Right kidney (tissue), 1 donor: ENCODE data around the gene TSEN34.
"Not testable (repeated sequence)": the region's sequence is repeated elsewhere in the genome, so short reads cannot be mapped to it uniquely, and the experiment has no call there.

Source experiments
- DNase-seq: peaks from one replicate; pipeline ENCODE4 v3.0.0-alpha.2; 2016

TSEN34 gene

DNA sequence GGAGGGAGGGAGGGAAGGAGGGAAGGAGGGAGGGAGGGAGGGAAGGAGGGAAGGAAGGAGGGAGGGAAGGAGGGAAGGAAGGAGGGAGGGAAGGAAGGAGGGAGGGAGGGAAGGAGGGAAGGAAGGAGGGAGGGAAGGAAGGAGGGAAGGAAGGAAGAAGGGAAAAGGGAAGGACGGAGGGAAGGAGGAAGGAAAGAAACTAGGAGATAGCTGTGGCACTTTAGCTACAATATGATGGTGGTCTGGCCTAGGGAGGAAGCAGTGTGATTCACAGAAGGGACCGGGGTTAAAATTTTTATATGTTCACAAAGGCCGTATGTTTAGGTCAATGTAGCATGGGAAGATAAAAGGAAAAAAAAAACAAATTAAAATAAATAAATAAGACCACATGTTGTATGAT, 9.2 kb upstream of the TSEN34 start:
- DNase-seq = not testable (repeated sequence)

DNA sequence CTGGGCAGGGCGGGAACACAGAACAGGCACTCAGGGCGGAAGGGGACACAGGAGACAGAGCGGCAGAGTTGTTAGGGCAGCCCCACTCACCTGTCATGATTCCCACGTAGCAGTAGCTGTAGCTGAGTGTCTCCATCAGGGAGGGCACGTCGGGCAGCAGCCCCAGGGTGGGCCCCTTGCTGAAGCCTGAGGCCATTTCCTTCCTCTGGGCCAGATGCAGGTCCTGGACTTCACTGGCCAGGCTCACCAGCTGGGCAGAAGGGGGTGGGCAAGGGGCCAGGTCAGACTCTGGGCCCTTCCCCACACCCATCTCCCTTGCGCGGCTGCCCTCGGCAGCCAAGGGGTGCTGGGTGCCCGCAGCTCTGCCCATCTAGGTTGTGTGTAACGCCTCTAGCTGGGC, 7.7 kb upstream of the TSEN34 start:
- no peak for DNase-seq

DNA sequence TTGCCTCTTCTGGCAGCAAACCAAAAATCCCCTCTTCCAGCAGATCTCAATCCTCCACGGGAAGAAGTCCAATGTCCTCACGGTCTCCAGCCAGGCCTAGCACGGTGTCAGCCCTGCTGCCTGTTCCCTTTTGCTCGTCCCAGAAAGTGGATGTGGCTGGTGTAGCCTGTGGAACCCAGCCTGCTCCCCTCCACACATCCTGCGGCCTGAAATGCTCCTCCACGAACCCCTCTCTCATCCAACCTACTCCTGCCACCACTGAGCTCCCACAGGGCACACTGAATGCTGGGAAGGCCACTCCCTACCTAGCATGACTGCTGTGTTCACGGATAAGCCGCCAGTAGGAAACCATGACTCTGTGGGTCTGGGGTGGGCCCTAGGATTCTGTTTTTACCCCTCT, 4.8 kb upstream of the TSEN34 start:
- no peak for DNase-seq

DNA sequence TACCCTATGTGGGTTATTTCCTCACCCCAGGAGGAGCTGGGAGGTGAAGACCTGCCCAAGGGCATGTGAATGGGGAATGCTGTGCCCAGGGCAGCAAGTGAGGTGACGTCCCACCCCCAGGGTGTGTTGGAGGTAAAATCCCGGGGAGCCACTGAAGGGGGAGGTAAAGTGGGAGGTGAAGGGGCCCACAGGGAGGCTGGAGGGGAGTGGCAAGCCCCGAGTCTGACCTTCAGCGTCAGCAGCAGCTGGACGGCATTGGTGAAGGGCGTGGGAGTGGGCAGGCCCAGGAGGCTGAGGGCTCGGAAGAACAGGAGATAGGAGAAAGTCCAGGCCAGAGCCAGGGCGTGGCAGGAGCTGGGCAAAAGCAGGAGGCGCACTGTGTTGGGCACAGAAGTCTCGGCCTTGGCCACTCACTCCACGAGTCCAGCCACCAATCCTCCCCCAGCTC, 4.2 kb upstream of the TSEN34 start:
- DNase-seq = no peak

DNA sequence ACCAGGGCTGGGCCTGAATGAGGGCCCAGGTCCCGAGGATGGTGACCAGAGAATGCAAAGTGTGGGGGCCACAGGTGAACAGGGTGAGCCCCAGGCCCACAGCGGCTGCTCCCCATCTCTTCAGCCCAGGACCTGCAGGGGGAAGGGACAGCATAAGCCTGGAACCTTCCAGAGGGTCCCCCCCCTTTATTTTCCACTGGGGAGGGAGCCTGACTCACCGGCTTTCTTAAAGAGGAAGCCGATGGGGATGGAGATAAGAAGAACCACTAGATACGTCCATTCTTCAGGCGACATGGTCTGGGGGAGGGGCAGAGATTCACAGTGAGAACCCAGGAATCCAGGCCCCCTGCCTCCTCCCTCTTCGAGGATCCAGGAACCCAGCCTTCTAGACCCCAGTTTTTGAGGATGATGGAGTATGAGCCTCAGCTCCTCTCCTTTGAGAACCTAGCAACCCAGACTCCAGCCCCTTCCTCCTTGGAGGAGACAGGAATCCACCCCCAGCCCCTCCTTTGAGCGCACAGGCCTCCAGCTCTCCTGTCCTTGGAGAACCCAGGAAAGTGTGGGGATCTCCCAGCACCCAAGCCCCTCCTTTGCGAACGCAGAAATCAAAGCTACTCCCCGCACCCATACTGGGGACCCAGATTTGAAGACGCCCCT, 2.8 kb upstream of the TSEN34 start:
- no peak for DNase-seq

DNA sequence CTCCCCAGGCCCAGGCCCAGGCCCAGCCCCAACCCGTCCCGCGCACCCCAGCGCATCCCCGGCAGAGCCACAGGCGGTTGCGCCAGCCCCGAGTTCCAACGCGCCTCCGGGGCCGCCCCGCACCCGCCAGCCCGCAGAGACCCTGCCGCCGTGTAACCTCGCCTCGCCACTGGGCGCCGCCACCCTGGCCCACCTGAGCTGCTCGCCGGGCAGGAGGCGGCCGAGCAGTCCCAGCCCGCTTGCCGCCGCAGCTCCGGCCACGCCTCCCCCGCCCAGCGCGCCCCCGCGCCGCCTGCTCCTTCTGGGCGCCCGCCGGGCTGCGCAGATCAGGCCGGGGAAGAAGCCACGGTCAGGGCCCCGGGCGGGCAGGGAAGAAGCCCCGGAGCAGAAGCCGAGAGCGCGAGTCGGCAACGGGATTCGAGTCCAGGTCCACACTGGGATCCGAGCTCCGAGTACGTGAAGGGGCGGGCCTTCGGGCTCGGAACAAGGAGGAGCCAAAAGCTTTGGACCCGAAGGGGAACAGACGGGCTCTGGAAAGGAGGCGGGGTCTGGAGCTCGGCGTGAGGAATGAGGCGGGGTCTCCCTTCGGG, 1.9 kb upstream of the TSEN34 start, which contains the start of gene MBOAT7:
TSS of gene MBOAT7 (minus strand) at position 436 of the 590 bp plus-strand sequence. CDS start 1,072 bp downstream, outside the sequence.
- peak; percentile 99 for DNase-seq

DNA sequence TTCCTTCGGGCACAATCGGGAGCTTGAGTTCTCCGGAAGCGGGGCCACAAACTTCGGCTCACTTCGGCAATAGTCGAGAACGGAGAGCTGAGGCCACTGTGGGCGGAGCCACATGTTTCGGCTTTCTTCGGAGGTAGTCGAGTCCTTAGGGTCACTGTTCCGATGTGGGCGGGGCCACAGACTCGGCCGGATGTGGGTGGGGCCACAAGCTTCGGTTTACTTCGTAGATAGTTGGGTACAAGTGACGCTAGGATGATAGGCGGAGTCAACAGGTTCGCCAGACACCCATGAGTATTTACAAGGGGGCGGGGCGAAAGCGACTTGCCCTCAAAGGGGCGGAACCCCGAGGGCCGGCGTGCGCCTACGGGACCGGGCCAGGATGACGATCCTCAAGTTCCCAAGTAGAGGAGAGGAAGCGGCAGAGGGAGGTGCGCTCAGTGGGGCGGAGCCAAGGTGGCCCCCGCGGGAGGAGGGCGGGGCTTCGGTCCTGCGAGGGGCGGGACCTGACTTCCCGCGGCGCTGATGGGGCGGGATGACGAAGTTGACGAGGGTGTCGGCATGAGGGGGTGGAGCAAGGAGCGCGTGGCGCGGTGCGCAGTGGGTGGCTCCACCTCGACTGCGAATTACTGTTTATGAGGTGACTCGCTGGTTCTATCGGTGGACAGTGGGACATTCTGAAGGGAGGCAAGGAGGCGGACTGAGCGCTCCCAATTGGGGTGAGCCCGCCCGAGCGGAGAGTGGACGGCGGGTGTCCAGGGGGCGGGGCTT, 1.2 kb upstream of the TSEN34 start:
- peak; percentile 100 for DNase-seq

DNA sequence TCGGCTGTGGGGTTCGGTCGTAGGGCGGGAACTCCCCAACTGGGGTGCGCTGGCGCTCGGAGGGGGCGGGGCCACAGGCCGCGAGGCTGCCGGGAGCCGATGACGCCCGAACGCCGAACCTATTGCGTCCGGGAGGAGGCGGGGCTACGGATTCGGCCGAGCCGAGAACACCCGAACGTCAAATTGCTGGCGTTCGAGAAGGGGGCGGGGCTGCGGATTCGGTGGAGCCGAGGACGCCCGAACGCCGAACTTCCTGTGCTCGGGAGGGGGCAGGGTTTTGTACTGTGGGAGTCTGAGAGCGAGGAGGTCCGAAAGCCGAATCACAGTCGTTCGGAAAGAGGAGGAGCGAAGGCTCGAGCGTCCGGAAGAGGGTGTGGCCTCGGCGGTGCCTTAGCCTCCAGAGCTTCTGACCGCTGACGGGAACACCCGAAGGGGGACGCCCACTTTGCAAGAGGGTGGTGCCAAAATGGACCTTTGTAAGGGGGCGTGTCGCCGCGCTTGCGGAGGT, 551 bp upstream of the TSEN34 start:
- DNase-seq = peak; percentile 99

DNA sequence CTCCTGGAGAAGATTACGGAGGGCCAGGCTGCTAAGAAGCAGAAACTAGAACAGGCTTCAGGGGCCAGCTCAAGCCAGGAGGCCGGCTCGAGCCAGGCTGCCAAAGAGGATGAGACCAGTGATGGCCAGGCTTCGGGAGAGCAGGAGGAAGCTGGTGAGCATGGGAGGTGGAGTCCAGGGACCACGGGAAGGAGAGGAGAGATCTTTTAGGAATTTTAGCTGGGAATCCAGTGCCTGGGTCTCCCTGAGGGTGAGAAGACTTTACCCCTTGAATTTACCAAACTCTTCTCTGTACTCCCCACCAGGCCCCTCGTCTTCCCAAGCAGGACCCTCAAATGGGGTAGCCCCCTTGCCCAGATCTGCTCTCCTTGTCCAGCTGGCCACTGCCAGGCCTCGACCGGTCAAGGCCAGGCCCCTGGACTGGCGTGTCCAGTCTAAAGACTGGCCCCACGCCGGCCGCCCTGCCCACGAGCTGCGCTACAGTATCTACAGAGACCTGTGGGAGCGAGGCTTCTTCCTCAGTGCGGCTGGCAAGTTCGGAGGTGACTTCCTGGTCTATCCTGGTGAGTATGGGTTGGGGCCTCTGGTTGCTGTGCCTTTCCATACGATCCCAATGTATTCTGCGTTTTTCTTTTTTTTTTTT, 824 bp downstream of the TSEN34 start:
- no peak for DNase-seq

DNA sequence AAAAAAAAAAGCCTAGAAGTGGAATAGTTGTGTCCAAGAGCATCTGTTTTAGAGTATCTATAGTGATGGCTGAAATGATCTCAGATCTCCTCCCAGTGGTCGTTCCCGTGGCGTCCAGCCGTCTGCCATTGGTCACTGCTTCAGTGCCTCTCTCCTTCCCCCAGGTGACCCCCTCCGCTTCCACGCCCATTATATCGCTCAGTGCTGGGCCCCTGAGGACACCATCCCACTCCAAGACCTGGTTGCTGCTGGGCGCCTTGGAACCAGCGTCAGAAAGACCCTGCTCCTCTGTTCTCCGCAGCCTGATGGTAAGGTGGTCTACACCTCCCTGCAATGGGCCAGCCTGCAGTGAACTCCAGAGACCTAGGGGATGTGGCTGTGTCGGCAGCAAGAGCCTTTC, 1.9 kb downstream of the TSEN34 start:
- DNase-seq = no peak

DNA sequence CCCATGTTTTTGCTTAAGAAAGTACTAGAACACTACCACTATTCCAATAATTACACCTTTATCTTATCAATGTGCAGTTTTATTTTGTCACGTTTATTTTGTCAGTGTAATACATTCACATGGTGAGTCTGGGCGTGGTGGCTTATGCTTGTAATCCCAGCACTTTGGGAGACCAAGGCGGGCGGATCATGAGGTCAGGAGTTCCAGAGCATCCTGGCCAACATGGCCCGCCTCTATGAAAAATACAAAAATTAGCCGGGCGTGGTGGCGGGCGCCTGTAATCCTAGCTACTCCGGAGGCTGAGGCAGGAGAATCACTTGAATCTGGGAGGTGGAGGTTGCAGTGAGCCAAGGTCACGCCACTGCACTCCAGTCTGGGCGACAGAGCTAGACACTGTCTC, 3.4 kb downstream of the TSEN34 start:
- not testable (repeated sequence) for DNase-seq

DNA sequence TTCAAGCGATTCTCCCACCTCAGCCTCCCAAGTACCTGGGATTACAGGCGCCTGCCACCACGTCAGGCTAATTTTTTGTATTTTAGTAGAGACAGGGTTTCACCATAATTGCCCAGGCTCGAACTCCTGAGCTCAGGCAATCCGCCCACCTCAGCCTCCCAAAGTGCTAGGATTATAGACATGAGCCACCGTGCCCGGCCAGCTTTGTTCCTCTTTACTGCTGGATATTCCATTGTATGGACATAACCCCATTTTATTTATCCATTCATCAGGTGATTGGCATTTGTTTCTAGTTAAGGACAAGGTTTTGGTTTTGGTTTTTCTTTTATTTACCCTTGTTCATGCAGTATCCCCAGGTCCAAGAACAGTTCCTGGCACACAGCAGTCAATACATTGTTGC, 5.4 kb downstream of the TSEN34 start:
- no peak for DNase-seq

DNA sequence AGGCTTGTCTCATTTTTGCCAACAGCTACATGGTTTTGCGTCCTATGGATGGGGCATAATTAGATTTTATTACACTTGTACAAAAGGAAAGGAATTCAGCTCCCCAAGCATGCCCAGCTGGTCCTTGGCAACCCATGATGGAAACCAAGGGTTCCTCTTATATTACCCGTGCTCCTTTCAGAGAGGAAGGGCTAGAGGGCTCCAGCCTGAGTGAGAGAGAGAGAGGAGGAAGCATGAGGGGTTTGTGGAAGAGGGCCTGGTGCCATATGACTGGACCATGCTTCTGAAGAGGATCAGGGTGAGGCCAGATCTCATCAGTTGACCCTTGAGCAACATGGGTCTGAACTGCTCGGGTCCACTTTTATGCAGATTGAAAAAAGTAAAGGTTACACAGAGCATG, 6.0 kb downstream of the TSEN34 start:
- DNase-seq = no peak

DNA sequence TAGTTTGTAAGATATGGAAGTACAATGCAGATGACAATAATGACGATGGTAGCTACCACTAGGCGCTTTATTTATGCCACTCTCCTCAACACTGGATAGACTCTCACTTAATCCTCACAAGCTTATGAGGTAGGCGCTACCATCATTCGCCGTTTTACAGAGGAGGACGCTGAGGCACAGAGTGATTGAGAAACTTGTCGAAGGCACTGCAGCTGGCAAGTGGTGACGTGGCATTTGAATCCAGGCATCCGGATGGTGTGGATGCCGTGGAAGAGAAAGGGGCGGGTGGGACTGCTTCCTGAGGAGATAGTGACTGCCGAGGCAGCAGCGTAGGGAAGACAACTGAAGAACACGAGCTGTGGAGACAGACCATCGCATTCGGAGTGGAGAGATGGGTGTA, 8.3 kb downstream of the TSEN34 start:
- DNase-seq = no peak

DNA sequence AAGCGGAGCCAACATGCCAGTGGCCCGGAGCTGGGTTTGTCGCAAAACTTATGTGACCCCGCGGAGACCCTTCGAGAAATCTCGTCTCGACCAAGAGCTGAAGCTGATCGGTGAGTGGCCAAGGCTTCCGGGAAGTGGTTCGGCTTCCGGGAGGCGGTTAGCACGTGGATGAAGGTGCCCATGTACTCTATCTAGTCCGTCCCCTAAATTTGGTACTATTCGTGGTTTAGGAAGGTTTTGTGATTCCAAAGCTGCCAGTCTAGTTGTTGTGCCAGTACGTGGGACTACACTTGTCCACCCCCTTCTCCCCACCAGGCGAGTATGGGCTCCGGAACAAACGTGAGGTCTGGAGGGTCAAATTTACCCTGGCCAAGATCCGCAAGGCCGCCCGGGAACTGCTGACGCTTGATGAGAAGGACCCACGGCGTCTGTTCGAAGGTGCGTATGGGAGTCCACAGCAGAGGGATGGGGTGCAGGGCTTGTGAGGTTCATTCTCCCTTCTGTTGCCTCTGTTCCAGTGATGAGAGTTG, 10.1 kb downstream of the TSEN34 start:
- DNase-seq = no peak

DNA sequence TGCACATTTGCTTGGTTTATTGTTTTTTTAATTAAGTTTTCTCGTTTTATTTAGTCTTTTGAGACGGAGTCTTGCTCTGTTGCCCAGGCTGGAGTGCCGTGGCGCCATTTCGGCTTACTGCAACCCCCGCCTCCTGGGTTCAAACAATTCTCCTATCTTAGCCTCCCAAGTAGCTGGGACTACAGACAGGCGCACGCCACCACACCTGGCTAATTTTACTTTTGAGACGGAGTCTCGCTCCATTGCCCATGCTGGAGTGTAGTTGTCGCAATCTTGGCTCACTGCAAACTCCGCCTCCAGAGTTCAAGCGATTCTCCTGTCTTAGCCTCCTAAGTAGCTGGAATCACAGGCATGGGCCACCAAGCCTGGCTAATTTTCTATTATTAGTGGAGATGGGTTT, 10.9 kb downstream of the TSEN34 start:
- DNase-seq = no peak

DNA sequence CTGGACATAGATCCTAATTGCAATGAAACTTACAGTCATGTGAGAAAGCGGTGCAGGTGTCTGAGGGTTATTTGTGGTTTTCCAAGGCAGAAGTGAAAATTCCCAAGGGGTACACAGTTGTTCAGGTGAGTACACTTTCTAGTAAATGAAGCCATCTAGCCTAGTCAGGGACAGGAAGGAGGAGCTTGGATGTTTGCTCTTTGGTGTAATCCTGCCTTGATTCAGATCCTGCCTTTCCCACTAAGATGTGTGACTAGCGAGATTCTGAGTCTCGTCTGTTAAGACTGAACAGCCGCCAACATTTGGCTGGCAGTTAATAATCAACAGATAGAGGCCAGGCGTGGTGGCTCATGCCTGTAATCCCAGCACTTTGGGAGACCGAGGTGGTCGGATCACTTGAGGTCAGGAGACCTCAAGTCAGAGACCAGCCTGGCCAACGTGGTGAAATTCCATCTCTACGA, 12.1 kb downstream of the TSEN34 start:
- DNase-seq = no peak

DNA sequence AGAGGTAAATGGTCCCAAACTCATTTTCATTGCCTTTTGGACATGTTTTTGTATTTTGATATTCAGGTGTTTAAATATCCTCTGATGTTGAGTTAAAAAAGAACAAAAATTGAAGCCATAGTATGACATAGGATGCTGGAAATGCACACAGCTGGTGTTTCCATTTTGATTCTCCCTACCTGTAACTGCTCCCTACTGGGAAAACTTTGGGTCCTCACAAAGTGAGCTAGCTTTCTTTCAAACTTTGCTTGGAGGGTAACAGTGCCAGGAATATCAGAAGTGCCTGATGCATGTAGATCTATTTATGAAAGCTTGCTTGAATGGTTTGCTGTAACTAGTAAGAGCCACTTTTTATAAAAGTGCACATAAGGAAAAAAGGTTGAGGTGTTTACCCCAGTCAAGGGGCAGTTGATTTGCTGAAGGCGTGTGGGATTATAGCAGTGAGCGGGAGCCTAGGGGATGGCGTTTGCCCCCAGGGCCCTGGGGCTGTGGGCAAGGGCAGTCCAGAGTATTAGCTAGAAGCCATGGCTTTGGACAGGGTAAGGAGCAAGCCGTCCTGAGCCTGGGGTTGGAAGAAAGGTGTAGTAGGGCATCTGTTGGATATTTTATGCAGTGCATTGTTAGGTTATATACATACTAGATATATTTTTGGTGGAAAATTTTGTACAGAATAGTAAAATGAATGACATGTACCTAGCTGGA, 13.8 kb downstream of the TSEN34 start:
- no peak for DNase-seq

DNA sequence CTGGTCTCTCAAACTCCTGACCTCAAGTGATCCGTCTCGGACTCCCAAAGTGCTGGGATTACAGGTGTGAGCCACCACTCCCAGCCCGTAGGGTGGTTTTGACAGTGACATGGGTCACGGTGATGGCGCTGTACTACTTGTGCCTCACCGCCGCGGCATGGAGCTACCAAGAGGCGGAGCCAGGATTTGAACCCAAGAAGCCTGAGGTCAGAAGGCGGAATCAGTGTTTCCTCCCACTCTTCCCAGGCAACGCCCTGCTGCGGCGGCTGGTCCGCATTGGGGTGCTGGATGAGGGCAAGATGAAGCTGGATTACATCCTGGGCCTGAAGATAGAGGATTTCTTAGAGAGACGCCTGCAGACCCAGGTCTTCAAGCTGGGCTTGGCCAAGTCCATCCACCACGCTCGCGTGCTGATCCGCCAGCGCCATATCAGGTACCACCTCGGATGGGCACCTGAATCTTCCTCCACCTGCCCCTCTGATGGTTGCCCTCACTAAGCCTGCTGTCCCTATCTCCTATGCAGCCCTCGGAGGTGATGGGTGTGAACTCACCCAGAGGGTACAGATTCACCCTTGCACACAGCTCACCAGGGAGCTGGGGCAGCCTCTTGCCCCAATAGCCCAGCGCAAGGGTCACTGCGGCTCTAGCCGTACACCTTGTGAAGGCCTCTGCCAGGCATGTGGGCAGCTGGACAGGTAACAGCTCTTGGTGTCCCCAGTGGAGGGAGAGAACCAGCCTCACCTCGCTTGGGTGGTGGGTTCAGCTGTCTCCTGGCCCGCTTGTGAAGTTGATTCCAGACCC, 15.1 kb downstream of the TSEN34 start:
- no peak for DNase-seq

DNA sequence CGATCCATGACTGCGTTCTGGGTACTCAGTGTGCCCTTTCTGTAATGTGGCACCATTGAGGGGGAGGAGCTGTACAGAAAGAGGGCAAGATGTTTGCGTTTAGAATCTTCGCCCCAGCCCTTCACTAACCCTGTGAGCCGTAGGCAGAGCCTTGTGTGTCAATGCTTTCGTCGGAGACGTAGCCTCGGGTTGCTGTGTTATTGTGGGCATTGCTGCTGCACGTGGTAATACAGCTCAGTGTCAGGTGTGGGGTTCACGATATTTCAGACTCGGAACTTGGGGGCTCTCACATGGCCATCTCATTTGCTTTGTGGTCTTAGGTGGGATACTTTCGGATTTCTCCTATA, 15.7 kb downstream of the TSEN34 start:
- DNase-seq = no peak

DNA sequence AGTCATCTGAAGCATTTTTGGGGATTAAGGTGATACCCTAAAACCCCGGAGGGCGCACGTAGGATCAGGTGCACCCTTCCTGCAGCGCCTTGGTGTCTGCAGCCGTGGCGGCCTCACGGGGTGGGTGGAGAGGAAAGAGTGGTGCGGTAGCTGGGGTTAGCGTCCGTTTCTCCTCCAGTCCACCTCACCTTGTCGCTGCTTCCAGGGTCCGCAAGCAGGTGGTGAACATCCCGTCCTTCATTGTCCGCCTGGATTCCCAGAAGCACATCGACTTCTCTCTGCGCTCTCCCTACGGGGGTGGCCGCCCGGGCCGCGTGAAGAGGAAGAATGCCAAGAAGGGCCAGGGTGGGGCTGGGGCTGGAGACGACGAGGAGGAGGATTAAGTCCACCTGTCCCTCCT, 16.1 kb downstream of the TSEN34 start:
- not testable (repeated sequence) for DNase-seq
